Fibroblast of skin of right biceps (primary cell): ENCODE data around the gene TCF7.

Experiments used
- DNase-seq: peaks from one replicate; pipeline ENCODE4 v3.0.0-alpha.2; 2013

Gene TCF7

GRCh38 chr5:134091626-134092121, 22.8 kb upstream of the TCF7 start:
- DNase-seq, result no peak

DNA sequence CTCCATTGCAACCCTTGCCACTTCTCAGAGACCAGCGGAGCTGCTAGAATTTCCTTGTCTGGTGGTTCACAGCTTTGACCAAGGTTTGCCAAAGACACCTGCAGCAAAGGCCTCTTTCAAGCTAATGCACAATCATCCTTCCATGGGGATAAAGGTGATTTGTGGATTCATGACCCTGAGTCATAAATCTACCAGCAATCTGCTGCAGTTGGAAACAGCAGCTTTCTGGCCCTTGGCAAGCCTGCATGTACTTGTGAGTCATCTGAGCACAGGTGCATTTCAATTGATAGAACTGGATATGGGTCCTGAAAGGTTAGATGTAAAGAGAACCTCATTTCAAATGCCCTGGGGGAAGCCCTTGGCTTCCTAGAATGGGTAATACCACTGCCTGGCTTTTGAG, 21.6 kb upstream of the TCF7 start:
- no peak for DNase-seq

GRCh38 chr5:134093351-134093750, 21.1 kb upstream of the TCF7 start:
- DNase-seq, result no peak

DNA sequence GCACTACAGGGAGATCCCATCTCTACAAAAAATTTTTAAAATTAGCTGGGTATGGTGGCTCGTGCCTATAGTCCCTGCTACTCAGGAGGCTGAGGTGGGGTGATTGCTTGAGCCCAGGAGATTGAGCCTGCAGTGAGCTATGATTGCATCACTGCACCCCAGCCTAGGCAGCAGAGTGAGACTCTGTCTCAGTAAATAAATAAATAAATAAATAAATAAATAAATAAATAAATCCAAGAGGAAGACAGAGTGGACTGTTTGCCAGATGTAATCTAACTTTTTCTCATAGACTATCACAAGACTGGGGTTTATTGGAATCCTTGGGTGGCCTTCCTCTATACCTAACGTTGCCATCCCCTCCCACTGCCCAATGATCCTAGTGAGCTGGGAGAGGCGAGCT, 19.2 kb upstream of the TCF7 start:
- no peak for DNase-seq

GRCh38 chr5:134095887-134096589, 18.4 kb upstream of the TCF7 start:
- no peak for DNase-seq

- no peak for DNase-seq
Observed at GRCh38 chr5:134097211-134097749, 17.2 kb upstream of the TCF7 start.

DNA sequence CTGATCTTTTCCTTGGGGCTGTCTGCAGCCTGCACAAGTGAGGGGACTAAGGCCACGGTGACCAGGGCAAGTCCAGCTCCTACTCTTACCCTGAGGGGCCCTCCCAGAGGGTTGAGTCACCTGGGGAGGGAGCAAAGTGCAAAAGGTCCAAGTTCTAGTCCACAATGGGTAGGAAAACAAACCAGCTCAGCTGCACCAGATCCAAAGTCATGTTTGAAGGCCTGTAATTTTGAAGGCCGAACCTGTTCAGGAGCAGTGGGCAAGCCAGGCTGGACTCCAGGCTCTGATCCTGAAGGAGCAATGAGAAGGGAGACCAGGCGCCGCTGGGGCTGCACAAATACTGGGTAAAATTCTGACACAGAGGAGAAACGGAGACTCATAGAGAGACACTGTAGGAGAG, 15.8 kb upstream of the TCF7 start:
- no peak for DNase-seq

DNA sequence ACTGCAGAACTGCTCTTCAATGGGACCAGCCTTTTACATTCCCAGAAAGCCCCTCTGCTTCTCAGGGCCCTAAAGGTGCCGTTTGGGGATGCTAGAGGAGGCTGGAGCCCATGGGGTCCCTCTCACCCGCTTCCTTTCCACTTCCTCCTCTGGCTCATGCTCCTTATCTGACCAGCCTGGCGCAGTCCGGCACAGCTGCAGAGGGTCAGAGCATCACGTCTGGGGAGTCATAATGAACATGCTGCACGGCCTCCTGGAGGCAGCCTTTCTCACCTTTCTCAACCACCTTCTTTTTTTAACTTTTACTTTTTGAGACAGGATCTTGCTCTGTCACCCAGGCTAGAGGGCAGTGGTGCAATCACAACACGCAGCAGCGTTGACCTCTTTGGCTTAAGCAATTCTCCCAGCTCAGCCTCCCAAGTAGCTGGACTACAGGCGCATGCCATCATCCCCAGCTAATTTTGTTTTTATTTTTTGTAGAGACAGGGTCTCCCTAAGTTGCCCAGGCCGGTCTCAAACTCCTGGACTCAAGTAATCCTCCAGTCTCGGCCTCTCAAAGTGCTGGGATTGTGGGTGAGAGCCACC, 15.1 kb upstream of the TCF7 start:
- DNase-seq, result no peak

- no peak for DNase-seq
Observed at GRCh38 chr5:134099939-134100282, 14.6 kb upstream of the TCF7 start.

DNA sequence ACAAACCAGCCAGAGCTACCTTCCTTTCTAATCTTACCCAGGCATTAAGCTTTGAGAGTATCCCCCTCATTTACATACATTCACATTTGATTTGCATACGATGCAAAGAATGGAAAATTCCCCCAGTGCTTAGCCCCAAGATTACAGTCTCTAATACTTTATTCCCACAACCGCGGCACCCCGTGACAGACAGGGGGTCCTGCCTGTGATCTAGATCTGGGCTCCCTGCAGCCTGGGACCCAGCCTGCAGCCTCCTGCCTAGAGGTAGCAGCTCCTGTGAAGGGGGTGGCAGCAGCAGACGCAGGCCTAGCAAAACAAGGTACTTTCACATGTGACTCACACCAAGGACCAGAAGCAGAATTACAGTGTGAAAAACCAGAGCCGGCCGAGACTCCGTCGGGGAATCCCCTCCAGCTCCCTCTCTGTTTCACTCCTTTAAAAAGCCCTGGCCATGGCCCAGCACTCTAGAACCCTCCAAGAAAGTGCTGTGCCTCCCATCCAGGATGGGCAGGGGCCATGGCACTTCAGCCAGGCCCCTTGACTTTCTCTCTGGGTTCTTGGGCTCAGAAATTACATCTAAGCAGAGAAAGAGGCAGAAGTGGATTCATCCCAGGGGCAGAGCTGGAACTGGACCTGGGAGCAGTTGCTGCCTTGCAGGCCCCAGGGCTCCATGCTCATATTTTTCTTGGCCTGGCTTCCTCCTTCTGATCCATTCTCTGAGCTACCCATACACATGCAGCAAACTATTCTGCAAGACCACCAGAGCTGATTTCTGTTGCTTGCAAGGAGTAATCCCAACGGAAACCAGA, 14.0 kb upstream of the TCF7 start:
- peak; percentile 46 for DNase-seq

DNA sequence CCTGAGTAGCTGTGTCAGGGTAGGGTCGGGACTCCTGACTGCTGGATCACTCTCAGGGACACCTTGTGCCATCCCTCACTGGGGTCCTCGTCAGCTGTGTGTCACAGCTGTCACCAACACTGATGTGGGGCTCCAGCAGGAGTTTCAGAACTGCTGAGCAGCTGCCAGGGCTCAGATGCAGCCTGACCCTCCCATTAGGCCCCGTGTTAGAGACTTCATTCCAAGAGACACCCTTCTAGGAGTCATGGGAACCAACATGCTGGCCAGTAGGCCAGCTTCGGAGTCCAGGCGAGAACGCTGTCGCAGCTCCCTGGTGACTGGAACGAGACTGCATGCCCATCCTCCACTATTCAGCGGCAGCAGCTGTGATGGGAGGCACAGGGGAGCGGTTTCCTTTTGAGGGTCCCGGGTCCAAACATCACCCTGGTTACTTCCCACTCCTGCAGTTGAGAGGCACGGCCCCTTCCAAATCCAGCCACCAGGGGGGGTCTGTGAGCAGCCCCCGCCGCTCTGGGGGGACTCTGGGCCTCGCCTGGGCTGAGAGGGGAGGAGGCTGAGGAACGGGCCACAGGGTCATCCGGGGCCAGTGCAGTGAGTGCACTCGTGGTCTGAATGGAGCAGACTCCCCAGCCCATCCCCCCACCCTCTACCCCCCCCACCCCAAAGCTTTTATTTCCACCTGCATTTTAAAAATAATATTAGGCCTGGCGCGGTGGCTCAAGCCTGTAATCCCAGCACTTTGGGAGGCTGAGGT, 12.6 kb upstream of the TCF7 start:
- peak; percentile 40 for DNase-seq

- no peak for DNase-seq
Observed at GRCh38 chr5:134103397-134103796, 11.1 kb upstream of the TCF7 start.

DNA sequence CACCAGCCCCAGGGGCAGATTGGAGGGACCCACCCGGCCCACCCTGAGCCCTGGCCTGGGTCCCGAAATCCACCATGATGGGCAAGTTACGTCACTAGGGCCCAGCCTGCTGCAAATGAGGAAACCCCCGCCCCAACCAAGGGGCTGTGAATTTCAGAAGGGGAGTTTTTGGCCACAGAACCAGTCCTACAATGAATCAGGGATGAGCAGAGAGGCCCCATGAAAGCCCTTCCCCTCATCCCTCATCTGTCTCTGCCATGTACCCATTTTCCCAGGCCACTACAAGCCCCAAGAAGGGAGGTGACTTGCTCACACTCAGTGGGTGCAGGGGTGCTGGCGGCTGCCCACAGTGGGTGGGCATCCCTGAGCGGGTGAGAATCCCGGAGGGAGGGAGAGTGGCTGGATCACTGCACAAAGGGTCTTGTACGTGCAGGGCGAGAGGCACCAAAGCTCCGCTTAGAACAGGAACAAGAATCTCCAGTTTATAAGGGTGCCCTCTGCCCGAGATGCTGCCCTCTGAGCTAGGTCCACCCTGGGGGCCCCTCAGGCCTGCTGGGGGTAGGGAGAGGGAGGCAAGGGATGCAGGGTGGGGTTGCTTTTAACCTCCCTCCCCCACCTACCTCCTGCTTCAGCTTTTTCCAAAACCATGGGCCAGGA, 10.4 kb upstream of the TCF7 start:
- DNase-seq, result no peak

DNA sequence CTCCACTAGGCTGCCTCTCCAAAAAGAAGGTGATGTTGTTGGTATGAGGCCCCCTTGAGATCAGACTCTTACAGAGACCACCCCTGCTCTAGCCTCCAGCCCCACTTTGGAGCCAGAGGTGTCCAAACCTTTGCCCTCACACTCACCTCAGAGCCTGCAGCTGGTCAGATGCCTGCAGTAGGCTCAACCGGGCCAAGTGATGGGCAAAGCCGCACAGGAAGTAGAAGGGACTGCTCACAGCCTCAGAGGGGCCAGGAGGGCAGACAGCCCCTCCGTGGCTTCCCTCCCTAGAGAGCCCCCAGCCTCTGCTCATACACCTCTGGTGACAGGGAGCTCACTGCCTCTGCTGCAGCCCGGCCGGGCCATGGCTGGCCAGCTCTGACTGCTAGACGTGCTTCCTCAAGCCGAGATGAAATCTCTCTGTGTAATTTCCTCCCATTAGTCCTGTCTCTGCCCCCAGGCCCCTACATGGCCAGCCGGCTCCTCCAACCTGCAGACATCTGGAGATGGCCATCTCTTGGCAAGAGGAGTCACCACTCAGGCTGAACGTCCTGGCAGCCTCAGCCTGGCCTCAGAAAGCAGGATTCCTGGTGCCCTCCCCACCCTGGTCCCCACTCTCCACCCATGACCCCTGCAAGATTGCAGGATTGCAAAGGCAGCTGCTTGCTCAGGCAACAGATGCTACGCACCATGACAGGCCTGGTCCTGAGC, 7.3 kb upstream of the TCF7 start:
- DNase-seq, result no peak

GRCh38 chr5:134107779-134108178, 6.7 kb upstream of the TCF7 start:
- DNase-seq, result no peak

- no peak for DNase-seq
Observed at GRCh38 chr5:134110382-134110781, 4.1 kb upstream of the TCF7 start.

DNA sequence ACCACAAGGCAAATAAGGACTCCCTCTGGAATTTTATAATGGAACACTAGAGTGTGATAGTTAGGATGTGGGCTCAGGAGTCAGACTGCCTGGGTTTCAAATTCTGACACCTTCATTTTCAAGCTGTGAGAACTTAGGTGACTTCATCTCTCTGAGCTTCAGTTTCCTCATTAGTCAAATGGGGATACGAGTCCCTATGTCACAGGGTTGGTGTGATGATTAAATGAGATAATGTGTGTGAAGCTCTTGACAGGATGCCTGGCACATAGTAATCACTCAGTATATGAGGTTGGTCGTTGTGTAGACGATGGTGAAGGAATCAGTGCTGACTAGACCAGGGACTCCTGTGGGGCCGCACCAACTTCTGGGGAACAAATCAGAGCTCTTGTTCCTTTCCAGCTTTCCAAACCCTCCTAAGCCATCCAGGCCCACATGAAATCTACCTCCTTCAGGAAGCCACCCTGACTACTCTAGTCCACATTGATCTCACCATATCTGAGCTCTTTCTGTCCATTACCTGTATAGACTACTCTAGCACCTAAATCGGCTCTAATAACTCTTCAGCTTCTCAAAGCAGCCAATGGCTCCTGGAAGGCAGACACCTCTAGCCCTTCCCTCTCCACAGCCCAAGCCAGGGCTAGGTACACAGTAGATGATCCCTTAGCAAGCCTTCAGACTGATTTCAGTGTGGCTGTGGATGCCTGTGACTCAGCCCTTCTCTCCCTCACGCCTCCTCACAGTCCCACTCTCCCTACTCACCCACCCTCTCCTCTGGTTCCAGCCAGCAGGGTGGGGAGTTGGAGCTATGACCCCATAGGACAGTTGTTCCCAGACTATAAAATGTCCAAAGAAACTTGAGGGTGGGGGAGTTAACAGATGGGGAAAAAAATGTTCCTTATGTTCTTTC, 2.5 kb upstream of the TCF7 start:
- DNase-seq, result peak; percentile 33

DNA sequence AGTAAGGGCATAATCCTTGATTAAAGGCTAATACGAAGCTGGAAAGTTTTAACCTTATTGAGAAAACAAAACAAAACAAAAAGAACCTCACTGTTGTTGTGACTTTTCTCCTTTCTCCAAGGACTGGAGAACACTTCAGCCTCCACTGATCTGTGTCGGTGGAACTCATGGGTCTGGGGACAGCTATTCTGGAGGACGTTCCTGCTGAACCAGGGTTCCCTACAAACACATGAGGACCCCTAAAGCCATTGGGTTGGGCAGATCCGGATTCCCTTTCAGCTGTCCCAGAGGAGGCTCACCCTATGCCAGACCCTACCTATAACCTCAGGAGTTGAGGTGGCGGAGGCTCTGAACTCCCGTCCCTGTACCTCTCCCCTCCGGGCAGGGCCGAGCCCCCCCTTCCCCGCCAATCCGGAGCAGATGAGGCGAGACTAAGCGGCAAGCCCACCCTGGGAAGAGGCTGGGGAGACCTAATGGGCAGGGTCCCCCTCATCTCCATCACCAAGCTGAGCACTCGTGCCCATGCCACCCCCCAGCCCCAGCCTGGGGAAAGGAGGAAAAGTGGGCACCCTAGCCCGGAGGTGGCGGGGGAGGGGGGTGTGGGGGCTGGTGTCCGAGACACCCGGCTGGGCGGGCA, 1.6 kb upstream of the TCF7 start:
- DNase-seq, result no peak

- no peak for DNase-seq
Observed at GRCh38 chr5:134113363-134113889, 1.1 kb upstream of the TCF7 start.
